ENCODE results near the gene MRPL44. TPM values are rescaled to one million over a fixed set of nuclear protein-coding genes. Genes with fewer than 3 reads are reported as not detected.

MRPL44 gene
- total RNA-seq, 1 experiment from 2014 or later, result 66.4 TPM

DNA sequence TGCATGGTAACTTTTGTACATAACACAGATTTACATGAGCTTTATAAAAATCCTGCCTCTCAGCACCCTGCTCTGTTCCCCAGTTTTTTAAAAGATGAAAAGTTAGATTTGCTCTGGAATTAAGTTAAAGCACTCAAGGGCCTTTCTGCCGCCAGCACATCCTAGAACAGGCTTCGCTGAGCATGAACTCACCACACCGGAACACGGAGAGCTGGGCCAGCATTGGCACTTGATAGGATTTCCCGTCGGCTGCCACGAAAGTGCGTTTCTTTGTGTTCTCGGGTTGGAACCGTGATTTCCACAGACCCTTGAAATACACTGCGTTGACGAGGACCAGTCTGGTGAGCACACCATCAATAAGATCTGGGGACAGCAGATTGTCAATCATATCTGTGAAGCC is 34.3 kb downstream of the MRPL44 start:
- intact Hi-C loops (cut with micrococcal nuclease; ENCODE audit: unreplicated experiment), result loop anchor here (2.0 to 5.0 kb wide), 4 partner anchors 151 to 787 kb away; no protein-coding TSS in a partner anchor
- BruUV-seq (replicated peaks), result no TSS peak
- POLR2A ChIA-PET (ENCODE audit: unreplicated experiment), result interaction anchor here (0.6 kb wide), 1 partner anchor 570 kb away, joined by 8 read pairs; no protein-coding TSS in a partner anchor

GRCh38 chr2:223993634-223994232 is 36.5 kb downstream of the MRPL44 start:
- intact Hi-C loops (cut with micrococcal nuclease; ENCODE audit: unreplicated experiment), result loop anchor here (1.0 to 5.0 kb wide), 6 partner anchors 45 to 785 kb away; no protein-coding TSS in a partner anchor
- Histone ChIP-seq H3K36me3 (ENCODE audit: low read depth) (peaks cover 20% of the 10 kb centered on the region), H2AFZ (no peak overlapping the region), H3K27me3 (ENCODE audit: insufficient read depth, low read depth) (no peaks in the 10 kb centered on the region), H3K9me2 (ENCODE audit: insufficient read depth) (no peaks in the 10 kb centered on the region), H3F3A (ENCODE audit: insufficient read depth, low read depth) (peaks cover 4% of the 10 kb centered on the region; the same call in 1 of the 2 replicates), H3K79me2 (ENCODE audit: low read depth) (no peaks in the 10 kb centered on the region), H3K4me3 (no peak overlapping the region), H3K4me1 (replicated peaks; ENCODE audit: insufficient read depth) (no peaks in the 10 kb centered on the region), H3K27ac (no peak overlapping the region), H4K20me1 (ENCODE audit: insufficient read depth) (no peaks in the 10 kb centered on the region), H3K4me2 (no peak overlapping the region), H3K9me3 (ENCODE audit: insufficient read depth, low read depth) (peaks cover 8% of the 10 kb centered on the region; the same call in 1 of the 2 replicates)
- peak; percentile 55 to 70 for DNase-seq
- CTCF ChIA-PET, result interaction anchor here (0.5 to 3.2 kb wide), 24 partner anchors 9 to 1022 kb away, joined by 3 to 55 read pairs (median 4); no protein-coding TSS in a partner anchor
- BruUV-seq (replicated peaks), result no TSS peak
- POLR2A ChIA-PET (ENCODE audit: unreplicated experiment), result interaction anchor here (0.5 to 0.6 kb wide), 3 partner anchors 43 to 272 kb away, joined by 3 to 13 read pairs (median 12); no protein-coding TSS in a partner anchor
- no peak for TF ChIP-seq EZH2 (IDR thresholded peaks at IDR 0.05; ENCODE audit: low read depth)
- TF ChIP-seq, protein P1, sequence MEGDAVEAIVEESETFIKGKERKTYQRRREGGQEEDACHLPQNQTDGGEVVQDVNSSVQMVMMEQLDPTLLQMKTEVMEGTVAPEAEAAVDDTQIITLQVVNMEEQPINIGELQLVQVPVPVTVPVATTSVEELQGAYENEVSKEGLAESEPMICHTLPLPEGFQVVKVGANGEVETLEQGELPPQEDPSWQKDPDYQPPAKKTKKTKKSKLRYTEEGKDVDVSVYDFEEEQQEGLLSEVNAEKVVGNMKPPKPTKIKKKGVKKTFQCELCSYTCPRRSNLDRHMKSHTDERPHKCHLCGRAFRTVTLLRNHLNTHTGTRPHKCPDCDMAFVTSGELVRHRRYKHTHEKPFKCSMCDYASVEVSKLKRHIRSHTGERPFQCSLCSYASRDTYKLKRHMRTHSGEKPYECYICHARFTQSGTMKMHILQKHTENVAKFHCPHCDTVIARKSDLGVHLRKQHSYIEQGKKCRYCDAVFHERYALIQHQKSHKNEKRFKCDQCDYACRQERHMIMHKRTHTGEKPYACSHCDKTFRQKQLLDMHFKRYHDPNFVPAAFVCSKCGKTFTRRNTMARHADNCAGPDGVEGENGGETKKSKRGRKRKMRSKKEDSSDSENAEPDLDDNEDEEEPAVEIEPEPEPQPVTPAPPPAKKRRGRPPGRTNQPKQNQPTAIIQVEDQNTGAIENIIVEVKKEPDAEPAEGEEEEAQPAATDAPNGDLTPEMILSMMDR (conservative IDR thresholded peaks at IDR 0.05), result peak; percentile 98

More for the DNA sequence above, 34.3 kb downstream of the MRPL44 start:
- Histone ChIP-seq H3K27ac (no peak overlapping the region), H3K9me2 (ENCODE audit: insufficient read depth) (no peaks in the 10 kb centered on the region), H2AFZ (no peak overlapping the region), H3K36me3 (ENCODE audit: low read depth) (peaks cover 19% of the 10 kb centered on the region), H3K27me3 (ENCODE audit: insufficient read depth, low read depth) (no peaks in the 10 kb centered on the region), H3K4me2 (no peak overlapping the region), H3K79me2 (ENCODE audit: low read depth) (no peaks in the 10 kb centered on the region), H3K4me1 (replicated peaks; ENCODE audit: insufficient read depth) (no peaks in the 10 kb centered on the region), H3K9me3 (ENCODE audit: insufficient read depth, low read depth) (peaks cover 8% of the 10 kb centered on the region; the same call in 1 of the 2 replicates), H3K4me3 (no peak overlapping the region), H3F3A (ENCODE audit: insufficient read depth, low read depth) (peaks cover 4% of the 10 kb centered on the region; the same call in 1 of the 2 replicates), H4K20me1 (ENCODE audit: insufficient read depth) (no peaks in the 10 kb centered on the region)
- CTCF ChIA-PET, result interaction anchor here (0.6 to 1.3 kb wide), 4 partner anchors 11 to 658 kb away, joined by 3 to 5 read pairs (median 3); no protein-coding TSS in a partner anchor
- TF ChIP-seq, protein P1 (conservative IDR thresholded peaks at IDR 0.05), result no peak
- TF ChIP-seq EZH2 (IDR thresholded peaks at IDR 0.05; ENCODE audit: low read depth), result no peak
- no peak for DNase-seq

GRCh38 chr2:223994562-223995162 is 37.4 kb downstream of the MRPL44 start:
- Histone ChIP-seq H3K9me2 (ENCODE audit: insufficient read depth) (no peaks in the 10 kb centered on the region), H3K27me3 (ENCODE audit: insufficient read depth, low read depth) (no peaks in the 10 kb centered on the region), H3K9me3 (ENCODE audit: insufficient read depth, low read depth) (peaks cover 8% of the 10 kb centered on the region; the same call in 1 of the 2 replicates), H3K36me3 (ENCODE audit: low read depth) (peaks cover 24% of the 10 kb centered on the region), H3K4me2 (no peak overlapping the region), H3K27ac (no peak overlapping the region), H3K4me3 (no peak overlapping the region), H3K79me2 (ENCODE audit: low read depth) (no peaks in the 10 kb centered on the region), H4K20me1 (ENCODE audit: insufficient read depth) (no peaks in the 10 kb centered on the region), H3K4me1 (replicated peaks; ENCODE audit: insufficient read depth) (no peaks in the 10 kb centered on the region), H3F3A (ENCODE audit: insufficient read depth, low read depth) (no peaks in the 10 kb centered on the region; the same call in 1 of the 2 replicates), H2AFZ (no peak overlapping the region)
- POLR2A ChIA-PET (ENCODE audit: unreplicated experiment), result interaction anchor here (0.5 kb wide), 1 partner anchor 227 kb away, joined by 13 read pairs; no protein-coding TSS in a partner anchor
- TF ChIP-seq, protein P1 (conservative IDR thresholded peaks at IDR 0.05), result no peak
- no peak for TF ChIP-seq EZH2 (IDR thresholded peaks at IDR 0.05; ENCODE audit: low read depth)
- DNase-seq, result no peak
- CTCF ChIA-PET, result interaction anchor here (1.8 to 3.2 kb wide), 4 partner anchors 25 to 292 kb away, joined by 22 to 55 read pairs (median 30); no protein-coding TSS in a partner anchor
- no TSS peak for BruUV-seq (replicated peaks)
- intact Hi-C loops (cut with micrococcal nuclease; ENCODE audit: unreplicated experiment), result loop anchor here (5.0 kb wide), 2 partner anchors 148 to 373 kb away; no protein-coding TSS in a partner anchor

Data from PC-9 (cell line).